DOHH2 (cell line): ENCODE data around the gene CDK9.
A peak's percentile ranks its signal among the peaks of the same experiment; 100 is the strongest.

Source experiments
- H3F3A ChIP-seq: fragments of 200-600 bp; sonication (generic), shearing (Covaris generic); 2 replicates; pipeline ENCODE4 v1.6.0; 2016; ENCODE audit warnings: antibody characterized with exemption, mild to moderate bottlenecking; ENCODE audit not compliant: control insufficient read depth, insufficient read depth
- H3K27ac ChIP-seq: fragments of 200-600 bp; sonication (generic); 2 replicates; pipeline ENCODE4 v1.5.1; 2014; ENCODE audit warnings: low read depth, mild to moderate bottlenecking, low read length, moderate library complexity
- H3K27me3 ChIP-seq: fragments of 200-600 bp; sonication (generic); 2 replicates; pipeline ENCODE4 v1.6.1; 2014; ENCODE audit warnings: mild to moderate bottlenecking, low read length, mixed read lengths; ENCODE audit not compliant: control insufficient read depth
- H3K36me3 ChIP-seq: fragments of 200-600 bp; sonication (generic); 2 replicates; pipeline ENCODE4 v1.6.1; 2014; ENCODE audit warnings: mild to moderate bottlenecking, low read length, moderate library complexity, mixed read lengths; ENCODE audit not compliant: control insufficient read depth
- H3K4me1 ChIP-seq: fragments of 200-600 bp; sonication (generic); 2 replicates; pipeline ENCODE4 v1.6.1; 2014; ENCODE audit warnings: mild to moderate bottlenecking, low read length, mixed read lengths; ENCODE audit not compliant: control insufficient read depth
- H3K4me2 ChIP-seq: fragments of 200-600 bp; sonication (generic); 2 replicates; pipeline ENCODE4 v1.6.0; 2014; ENCODE audit warnings: mild to moderate bottlenecking, low read length, moderate library complexity
- H3K4me3 ChIP-seq: fragments of 200-600 bp; sonication (generic); 2 replicates; pipeline ENCODE4 v1.5.1; 2014; ENCODE audit warnings: mild to moderate bottlenecking, low read length, mixed read lengths
- H3K79me2 ChIP-seq: fragments of 200-600 bp; sonication (generic); 2 replicates; pipeline ENCODE4 v1.6.1; 2014; ENCODE audit warnings: mild to moderate bottlenecking, low read length, mixed read lengths; ENCODE audit not compliant: control insufficient read depth
- H3K9me2 ChIP-seq: fragments of 200-600 bp; sonication (generic); replicated peaks from 2 replicates; pipeline ENCODE4 v1.6.1; 2014; ENCODE audit warnings: mild to moderate bottlenecking, low read length, mixed read lengths; ENCODE audit not compliant: control insufficient read depth
- H3K9me3 ChIP-seq: fragments of 200-600 bp; sonication (generic); 2 replicates; pipeline ENCODE4 v1.6.1; 2014; ENCODE audit warnings: antibody characterized with exemption, low read length, mixed read lengths; ENCODE audit not compliant: control insufficient read depth, insufficient read depth
- H4K20me1 ChIP-seq: fragments of 200-600 bp; sonication (generic); 2 replicates; pipeline ENCODE4 v1.6.0; 2014; ENCODE audit warnings: low read depth, mild to moderate bottlenecking, antibody characterized with exemption, low read length, moderate library complexity; ENCODE audit not compliant: control insufficient read depth, insufficient read depth
- CTCF ChIP-seq: fragments of 200-600 bp; sonication (generic); IDR thresholded peaks from one replicate; pipeline ENCODE4 v1.5.1; 2014; ENCODE audit warnings: antibody characterized with exemption, mild to moderate bottlenecking, low read depth, low read length; ENCODE audit not compliant: poor library complexity, severe bottlenecking
- EZH2phosphoT487 ChIP-seq: fragments of 200-600 bp; sonication (generic); IDR thresholded peaks from 2 replicates; pipeline ENCODE4 v1.6.1; 2017; ENCODE audit warnings: borderline replicate concordance, mild to moderate bottlenecking, antibody characterized with exemption, low read length, moderate library complexity, mixed read lengths

The CDK9 gene

GRCh38 chr9:127773272-127773671 lies 12.6 kb upstream of the CDK9 start:
- TF ChIP-seq EZH2phosphoT487: no peak
- no peak for TF ChIP-seq CTCF
- Histone ChIP-seq H3K4me3 (no peak overlapping the region), H3K79me2 (peaks cover 37% of the 10 kb centered on the region), H3K36me3 (peaks cover 51% of the 10 kb centered on the region), H4K20me1 (peaks cover 8% of the 10 kb centered on the region; the same call in 1 of the 2 replicates), H3K9me2 (no peaks in the 10 kb centered on the region), H3K4me2 (no peak overlapping the region), H3K27me3 (no peaks in the 10 kb centered on the region), H3K4me1 (peaks cover 41% of the 10 kb centered on the region), H3K27ac (no peak overlapping the region), H3K9me3 (no peaks in the 10 kb centered on the region), H3F3A (peaks cover 7% of the 10 kb centered on the region)

GRCh38 chr9:127773981-127774380 lies 11.9 kb upstream of the CDK9 start:
- H3F3A ChIP-seq: peaks cover 12% of the 10 kb centered on the region
- no peaks in the 10 kb centered on the region for H3K27me3 ChIP-seq
- TF ChIP-seq EZH2phosphoT487: no peak
- no peak for TF ChIP-seq CTCF
- peaks cover 8% of the 10 kb centered on the region; the same call in 1 of the 2 replicates for H4K20me1 ChIP-seq
- no peak overlapping the region for H3K4me3 ChIP-seq
- H3K4me1 ChIP-seq: peaks cover 46% of the 10 kb centered on the region
- H3K79me2 ChIP-seq: peaks cover 36% of the 10 kb centered on the region
- peaks cover 50% of the 10 kb centered on the region for H3K36me3 ChIP-seq
- H3K9me3 ChIP-seq: no peaks in the 10 kb centered on the region
- H3K4me2 ChIP-seq: no peak overlapping the region
- no peaks in the 10 kb centered on the region for H3K9me2 ChIP-seq
- no peak overlapping the region for H3K27ac ChIP-seq

- TF ChIP-seq EZH2phosphoT487 (no peak), CTCF (no peak)
- H3K4me1 ChIP-seq: peaks cover 48% of the 10 kb centered on the region
- peak overlapping the region; percentile 97 for H3K4me2 ChIP-seq
- peaks cover 27% of the 10 kb centered on the region for H3K79me2 ChIP-seq
- H3K4me3 ChIP-seq: peak overlapping the region; percentile 95
- no peaks in the 10 kb centered on the region for H4K20me1 ChIP-seq
- no peaks in the 10 kb centered on the region for H3K27me3 ChIP-seq
- H3K9me2 ChIP-seq: no peaks in the 10 kb centered on the region
- H3K9me3 ChIP-seq: no peaks in the 10 kb centered on the region
- H3K36me3 ChIP-seq: peaks cover 39% of the 10 kb centered on the region
- H3K27ac ChIP-seq: peak overlapping the region; percentile 96
- H3F3A ChIP-seq: peaks cover 32% of the 10 kb centered on the region
These were observed 9.5 kb upstream of the CDK9 start for GRCh38 chr9:127776195-127776923.
